ENCODE measurements around the gene TIMP2. TPM values are rescaled to one million over a fixed set of nuclear protein-coding genes. Genes with fewer than 3 reads are reported as not detected.

The TIMP2 gene
- total RNA-seq, 1 experiment from 2014 or later: 64.8 TPM

DNA sequence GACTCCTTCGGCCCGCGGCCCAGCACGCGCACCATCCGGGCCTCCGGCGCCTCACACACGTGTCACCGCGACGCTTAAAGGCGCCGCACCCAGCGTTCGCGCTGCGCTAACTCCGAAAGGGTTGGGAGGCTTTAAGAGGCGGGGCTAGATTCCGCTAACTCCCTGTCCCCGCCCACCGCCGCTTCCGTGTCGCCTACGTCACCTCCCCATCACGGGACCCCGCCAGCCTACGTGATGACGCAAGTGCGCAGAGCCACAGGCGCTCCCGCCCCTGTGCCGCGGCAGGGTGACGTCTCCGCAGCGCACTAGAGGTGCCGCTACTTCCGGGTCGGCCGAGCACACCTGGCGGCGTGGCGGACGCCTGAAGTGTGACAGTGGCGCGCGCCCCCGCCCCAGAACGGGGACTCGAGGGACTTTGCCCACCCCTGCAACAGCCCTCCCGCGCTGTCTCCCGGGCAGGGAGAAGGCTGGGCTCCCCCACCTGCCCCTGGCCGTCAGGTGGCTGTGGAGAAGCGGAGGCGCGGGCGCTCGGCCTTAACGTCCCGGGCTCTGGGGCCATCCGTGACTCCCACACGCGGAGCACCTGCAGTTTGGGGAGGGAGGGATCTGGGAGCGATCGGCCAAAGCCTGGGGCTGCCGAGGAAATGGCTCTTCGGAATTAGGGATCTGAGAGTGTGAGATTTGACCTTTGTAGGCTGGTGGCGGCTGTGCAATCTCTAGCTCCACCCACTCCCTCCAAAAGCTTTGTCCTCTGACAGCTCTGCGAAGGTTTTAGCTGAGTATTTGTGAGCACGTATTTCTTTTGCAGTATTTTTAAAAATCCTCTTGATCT, 84.2 kb downstream of the TIMP2 start, which contains the start of gene USP36 (continued):
- TF ChIP-seq CTCF (IDR thresholded peaks at IDR 0.05 in 2 of 3, conservative IDR thresholded peaks at IDR 0.05 in 1 of 3; ENCODE audit: borderline replicate concordance in 1 of 3, insufficient read depth in 1 of 3, low read depth in 2 of 3, low read length in 2 of 3): 0 out of 6 replicates have a peak, but pooled peaks of 1 of the 3 experiments have one; percentile 12
- peak; percentile 88 for TF ChIP-seq SRF (IDR thresholded peaks at IDR 0.05; ENCODE audit: low read depth)
- TF ChIP-seq EGR1 (IDR thresholded peaks at IDR 0.05; ENCODE audit: low read depth): peak; percentile 86
- TF ChIP-seq TCF7L2 (IDR thresholded peaks at IDR 0.05; ENCODE audit: borderline replicate concordance, extremely low read depth, insufficient read depth, insufficient read length): peak; percentile 87
- TF ChIP-seq CEBPB (IDR thresholded peaks at IDR 0.05; ENCODE audit: low read depth): peak; percentile 87

- Histone ChIP-seq H3K4me3 (replicated peaks in 1 of 2; ENCODE audit: low read depth in 1 of 2, low read length in 2 of 2) (peak overlapping the region; percentile 82 to 91), H3K9me3 (ENCODE audit: control insufficient read depth in 1 of 2, insufficient read depth in 1 of 2, low read depth in 1 of 2, low read length in 2 of 2) (no peaks in the 10 kb centered on the region), H3K9ac (ENCODE audit: low read length) (peak overlapping the region; percentile 97), H3K27ac (ENCODE audit: low read depth, low read length) (peak overlapping the region; percentile 88), H3K9me2 (ENCODE audit: insufficient read depth) (no peaks in the 10 kb centered on the region), H3K4me1 (ENCODE audit: control insufficient read depth in 1 of 2, insufficient read depth in 2 of 2, low read length in 2 of 2) (peaks cover 20 to 34% of the 10 kb centered on the region in 2 experiments), H3K79me2 (ENCODE audit: insufficient read depth, low read length) (peaks cover 52% of the 10 kb centered on the region), H4K20me1 (ENCODE audit: insufficient read depth) (peaks cover 3% of the 10 kb centered on the region; the same call in 1 of the 2 replicates), H2AFZ (ENCODE audit: low read depth, low read length, poor library complexity, severe bottlenecking) (no peak overlapping the region), H3K27me3 (ENCODE audit: insufficient read depth, low read length) (no peaks in the 10 kb centered on the region), H3K4me2 (ENCODE audit: low read length) (peak overlapping the region; percentile 88), H3K36me3 (ENCODE audit: control insufficient read depth in 1 of 2, insufficient read depth in 2 of 2, low read length in 2 of 2) (peaks cover 22 to 30% of the 10 kb centered on the region in 2 experiments; a peak in 3 of 4 replicates)
- DNase-seq (ENCODE audit: low read depth, low spot score) (no peak), ATAC-seq (no peak)
- intact Hi-C loops (cut with micrococcal nuclease): no loop called here
- no peak for TF ChIP-seq CBX3 (IDR thresholded peaks at IDR 0.05; ENCODE audit: low read depth)
- peak; percentile 88; the same call in 1 of the 2 replicates for TF ChIP-seq ZFX (IDR thresholded peaks at IDR 0.05)
- POLR2A ChIA-PET: no interaction called here
- CTCF ChIA-PET: no interaction called here
- no TSS peak for BruUV-seq (replicated peaks)
- RAD21 ChIA-PET (ENCODE audit: low non-redundant PET in 1 of 2, low total read pairs in 2 of 2, uncharacterized antibody in 2 of 2, unreplicated experiment in 2 of 2): no interaction called here
These were observed 84.7 kb downstream of the TIMP2 start for GRCh38 chr17:78840530-78840779.

Measured in HCT116 (cell line).